Stomach (tissue), 4 donors: ENCODE measurements around the gene TRMT6.

Experiments
- POLR2AphosphoS5 ChIP-seq, 3 donors: sonication (generic); formaldehyde crosslinking; IDR thresholded peaks; one replicate each; pipeline ENCODE4 v1.6.1; 2016; ENCODE audit warnings: antibody characterized with exemption in 3 of 3
- TF ChIP-seq, protein P1 (sequence below), 7 experiments: fragments of 450-650 bp in 4 of 7; fragments of 200-600 bp in 3 of 7; sonication (generic) in 3 of 7; IDR thresholded peaks; one replicate each; pipeline ENCODE4 v1.5.1; 2016 to 2019; ENCODE audit warnings: antibody characterized with exemption in 7 of 7, control low read depth in 2 of 7, mild to moderate bottlenecking in 1 of 7

DNA sequence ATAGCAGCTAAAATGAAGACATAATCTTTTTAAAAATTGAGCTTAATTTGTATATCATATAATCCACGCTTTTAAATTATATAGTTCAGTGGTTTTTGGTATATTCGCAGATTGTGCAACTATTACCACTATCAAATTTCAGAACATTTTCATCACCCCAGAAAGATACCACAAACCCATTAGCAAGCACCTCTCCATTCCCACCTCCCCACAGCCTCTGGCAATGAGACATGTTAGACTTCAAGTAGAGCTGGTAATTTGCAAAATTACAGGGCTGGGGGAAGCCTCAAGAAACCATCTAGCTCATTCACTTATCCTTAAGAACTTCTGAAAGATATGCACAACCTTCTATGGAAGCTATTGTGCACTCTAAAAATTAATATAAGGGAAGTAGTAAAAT is 37.2 kb downstream of the TRMT6 start:
- no peak for TF ChIP-seq POLR2AphosphoS5 (IDR thresholded peaks at IDR 0.05)
- TF ChIP-seq, protein P1, sequence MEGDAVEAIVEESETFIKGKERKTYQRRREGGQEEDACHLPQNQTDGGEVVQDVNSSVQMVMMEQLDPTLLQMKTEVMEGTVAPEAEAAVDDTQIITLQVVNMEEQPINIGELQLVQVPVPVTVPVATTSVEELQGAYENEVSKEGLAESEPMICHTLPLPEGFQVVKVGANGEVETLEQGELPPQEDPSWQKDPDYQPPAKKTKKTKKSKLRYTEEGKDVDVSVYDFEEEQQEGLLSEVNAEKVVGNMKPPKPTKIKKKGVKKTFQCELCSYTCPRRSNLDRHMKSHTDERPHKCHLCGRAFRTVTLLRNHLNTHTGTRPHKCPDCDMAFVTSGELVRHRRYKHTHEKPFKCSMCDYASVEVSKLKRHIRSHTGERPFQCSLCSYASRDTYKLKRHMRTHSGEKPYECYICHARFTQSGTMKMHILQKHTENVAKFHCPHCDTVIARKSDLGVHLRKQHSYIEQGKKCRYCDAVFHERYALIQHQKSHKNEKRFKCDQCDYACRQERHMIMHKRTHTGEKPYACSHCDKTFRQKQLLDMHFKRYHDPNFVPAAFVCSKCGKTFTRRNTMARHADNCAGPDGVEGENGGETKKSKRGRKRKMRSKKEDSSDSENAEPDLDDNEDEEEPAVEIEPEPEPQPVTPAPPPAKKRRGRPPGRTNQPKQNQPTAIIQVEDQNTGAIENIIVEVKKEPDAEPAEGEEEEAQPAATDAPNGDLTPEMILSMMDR (IDR thresholded peaks at IDR 0.05): no peak
